A673 (cell line): ENCODE data around the gene ELMO3. TPM values are rescaled to one million over a fixed set of nuclear protein-coding genes. Genes with fewer than 3 reads are reported as not detected.

Experiments
- BruUV-seq: library from RNA; stranded (reverse); fragments of 400-500 nt; replicated peaks from 2 replicates; lab custom pipeline; 2021; lab: Mats Ljungman, UMichigan
- CTCF ChIA-PET: fragments of 300-600 bp; sonication (Branson Sonifier 250); formaldehyde crosslinking; loops from one replicate; lab custom pipeline; 2022; ENCODE audit warnings: antibody characterized with exemption; lab: Charles Lee
- POLR2A ChIA-PET: fragments of 300-600 bp; sonication (Branson Sonifier 250); formaldehyde crosslinking; loops from one replicate; lab custom pipeline; 2022; ENCODE audit warnings: antibody characterized with exemption; ENCODE audit not compliant: low non-redundant PET; lab: Charles Lee
- DNase-seq: peaks from one replicate; pipeline ENCODE4 v3.0.0-alpha.2; 2015; ENCODE audit warnings: low spot score
- H3K27ac ChIP-seq: fragments of 200-600 bp; sonication (generic); 2 replicates; pipeline ENCODE4 v1.5.1; 2016; ENCODE audit warnings: mixed run types, low read depth, mild to moderate bottlenecking, mixed read lengths, antibody characterized with exemption, low read length; ENCODE audit not compliant: poor library complexity, severe bottlenecking
- H3K27me3 ChIP-seq: fragments of 200-600 bp; sonication (generic); replicated peaks from 2 replicates; pipeline ENCODE4 v1.6.1; 2017; ENCODE audit warnings: mixed run types, low read depth, mild to moderate bottlenecking, mixed read lengths, antibody characterized with exemption, low read length; ENCODE audit not compliant: insufficient read depth, poor library complexity
- H3K36me3 ChIP-seq: fragments of 200-600 bp; sonication (generic); 2 replicates; pipeline ENCODE4 v1.6.1; 2016; ENCODE audit warnings: mixed run types, mild to moderate bottlenecking, mixed read lengths, antibody characterized with exemption, low read length; ENCODE audit not compliant: insufficient read depth, poor library complexity, severe bottlenecking
- H3K4me1 ChIP-seq: fragments of 200-600 bp; sonication (generic); 2 replicates; pipeline ENCODE4 v1.6.1; 2017; ENCODE audit warnings: mixed run types, mild to moderate bottlenecking, mixed read lengths, antibody characterized with exemption, low read length; ENCODE audit not compliant: insufficient read depth, poor library complexity, severe bottlenecking
- H3K4me3 ChIP-seq: fragments of 200-600 bp; sonication (generic); 2 replicates; pipeline ENCODE4 v1.5.1; 2016; ENCODE audit warnings: low read depth, mixed run types, mild to moderate bottlenecking, mixed read lengths, low read length; ENCODE audit not compliant: poor library complexity, severe bottlenecking
- H3K9me3 ChIP-seq: fragments of 200-600 bp; sonication (generic); 2 replicates; pipeline ENCODE4 v1.6.1; 2016; ENCODE audit warnings: mixed run types, low read depth, mild to moderate bottlenecking, mixed read lengths, antibody characterized with exemption, low read length; ENCODE audit not compliant: poor library complexity, severe bottlenecking
- EZH2 ChIP-seq: fragments of 200-600 bp; sonication (generic); IDR thresholded peaks from 2 replicates; pipeline ENCODE4 v1.6.1; 2017; ENCODE audit warnings: borderline replicate concordance, low read depth, mild to moderate bottlenecking, mixed read lengths, antibody characterized with exemption, low read length; ENCODE audit not compliant: poor library complexity, severe bottlenecking
- intact Hi-C: fragments of 100-400 bp; cut with micrococcal nuclease; formaldehyde crosslinking; loops from one replicate; pipeline ENCODE4 v1.10.0; 2022; ENCODE audit not compliant: unreplicated experiment
- total RNA-seq: library from RNA; stranded (reverse); gene quantifications from 2 replicates; pipeline ENCODE4 v1.2.3, GENCODE V29; 2021
- TF ChIP-seq, protein P1 (sequence below): fragments of 300-800, 200-600 bp; sonication (generic); conservative IDR thresholded peaks from 2 replicates; pipeline ENCODE4 v1.5.1; 2017; ENCODE audit warnings: low read depth, mild to moderate bottlenecking, antibody characterized with exemption, low read length, moderate library complexity, mixed read lengths

ELMO3 gene
- total RNA-seq, 1 experiment from 2014 or later: 4.7 TPM

DNA sequence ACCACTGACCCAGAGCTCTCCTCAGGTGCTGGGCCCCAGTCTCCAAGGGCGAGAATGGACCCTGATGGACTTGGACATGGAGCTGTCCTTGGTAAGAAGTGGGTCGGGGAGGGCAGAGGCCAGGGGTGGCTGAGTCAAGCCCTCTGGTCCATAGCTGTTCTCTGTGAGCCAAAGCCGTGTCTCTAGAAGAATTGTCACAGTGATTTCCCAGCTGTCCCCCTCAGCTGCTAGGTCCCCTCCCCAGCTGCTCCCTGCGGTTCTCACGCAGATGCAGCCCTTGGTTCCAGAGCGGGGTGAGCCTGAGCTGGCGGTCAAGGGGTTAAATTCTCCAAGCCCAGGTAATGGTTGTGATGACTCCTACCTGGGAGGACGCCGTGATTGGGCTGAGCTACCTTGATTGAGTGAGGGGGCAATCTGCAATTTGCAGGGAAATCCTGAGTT, 29.9 kb upstream of the ELMO3 start:
- ChIA-PET CTCF (interaction anchor here (1.9 kb wide), 1 partner anchor 14 kb away, joined by 10 read pairs; no protein-coding TSS in a partner anchor), POLR2A (no interaction called here)
- no peak for TF ChIP-seq EZH2
- TF ChIP-seq, protein P1, sequence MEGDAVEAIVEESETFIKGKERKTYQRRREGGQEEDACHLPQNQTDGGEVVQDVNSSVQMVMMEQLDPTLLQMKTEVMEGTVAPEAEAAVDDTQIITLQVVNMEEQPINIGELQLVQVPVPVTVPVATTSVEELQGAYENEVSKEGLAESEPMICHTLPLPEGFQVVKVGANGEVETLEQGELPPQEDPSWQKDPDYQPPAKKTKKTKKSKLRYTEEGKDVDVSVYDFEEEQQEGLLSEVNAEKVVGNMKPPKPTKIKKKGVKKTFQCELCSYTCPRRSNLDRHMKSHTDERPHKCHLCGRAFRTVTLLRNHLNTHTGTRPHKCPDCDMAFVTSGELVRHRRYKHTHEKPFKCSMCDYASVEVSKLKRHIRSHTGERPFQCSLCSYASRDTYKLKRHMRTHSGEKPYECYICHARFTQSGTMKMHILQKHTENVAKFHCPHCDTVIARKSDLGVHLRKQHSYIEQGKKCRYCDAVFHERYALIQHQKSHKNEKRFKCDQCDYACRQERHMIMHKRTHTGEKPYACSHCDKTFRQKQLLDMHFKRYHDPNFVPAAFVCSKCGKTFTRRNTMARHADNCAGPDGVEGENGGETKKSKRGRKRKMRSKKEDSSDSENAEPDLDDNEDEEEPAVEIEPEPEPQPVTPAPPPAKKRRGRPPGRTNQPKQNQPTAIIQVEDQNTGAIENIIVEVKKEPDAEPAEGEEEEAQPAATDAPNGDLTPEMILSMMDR: no peak
- intact Hi-C loops: no loop called here
- Histone ChIP-seq H3K9me3 (no peaks in the 10 kb centered on the region), H3K4me3 (no peak overlapping the region), H3K27me3 (no peaks in the 10 kb centered on the region), H3K27ac (no peak overlapping the region), H3K4me1 (peaks cover 14% of the 10 kb centered on the region), H3K36me3 (no peaks in the 10 kb centered on the region)
- no peak for DNase-seq
- no TSS peak for BruUV-seq

DNA sequence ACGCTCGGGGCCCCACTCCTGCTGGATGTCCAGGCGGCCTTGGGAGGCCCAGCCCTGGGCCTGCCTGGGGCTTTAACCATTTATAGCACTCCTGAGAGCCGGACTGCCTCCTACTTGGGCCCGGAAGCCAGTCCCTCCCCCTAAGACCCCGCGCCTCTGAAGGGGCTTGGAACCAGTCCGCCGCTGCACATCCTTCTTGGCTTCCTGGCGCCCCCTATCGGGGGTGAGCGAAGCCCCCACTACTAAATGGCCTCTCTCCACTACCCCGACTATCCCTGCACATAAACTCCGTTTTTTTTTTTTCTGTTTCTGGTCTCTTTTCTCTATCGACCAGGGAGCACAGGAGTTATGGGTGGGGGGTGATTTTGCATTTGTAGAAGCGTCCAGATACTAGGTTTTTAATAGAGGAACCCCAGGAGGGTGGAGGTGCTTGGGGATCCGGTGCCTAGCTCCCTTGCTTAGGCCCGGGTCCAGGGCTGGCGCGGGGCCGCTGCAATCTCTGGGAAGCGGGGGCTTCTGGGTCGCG, 29.2 kb upstream of the ELMO3 start:
- TF ChIP-seq, protein P1: peak; percentile 83
- no peak for TF ChIP-seq EZH2
- Histone ChIP-seq H3K9me3 (no peaks in the 10 kb centered on the region), H3K27ac (peak overlapping the region; percentile 69), H3K27me3 (no peaks in the 10 kb centered on the region), H3K36me3 (no peaks in the 10 kb centered on the region), H3K4me1 (peaks cover 19% of the 10 kb centered on the region), H3K4me3 (peak overlapping the region; percentile 52)
- ChIA-PET POLR2A (interaction anchor here (0.7 kb wide), 1 partner anchor 9 kb away, joined by 4 read pairs; no protein-coding TSS in a partner anchor), CTCF (interaction anchor here (0.7 to 1.9 kb wide), 4 partner anchors 11 to 753 kb away, joined by 3 to 10 read pairs (median 6); no protein-coding TSS in a partner anchor)
- peak; percentile 77 for DNase-seq
- intact Hi-C loops: no loop called here
- BruUV-seq: no TSS peak

DNA sequence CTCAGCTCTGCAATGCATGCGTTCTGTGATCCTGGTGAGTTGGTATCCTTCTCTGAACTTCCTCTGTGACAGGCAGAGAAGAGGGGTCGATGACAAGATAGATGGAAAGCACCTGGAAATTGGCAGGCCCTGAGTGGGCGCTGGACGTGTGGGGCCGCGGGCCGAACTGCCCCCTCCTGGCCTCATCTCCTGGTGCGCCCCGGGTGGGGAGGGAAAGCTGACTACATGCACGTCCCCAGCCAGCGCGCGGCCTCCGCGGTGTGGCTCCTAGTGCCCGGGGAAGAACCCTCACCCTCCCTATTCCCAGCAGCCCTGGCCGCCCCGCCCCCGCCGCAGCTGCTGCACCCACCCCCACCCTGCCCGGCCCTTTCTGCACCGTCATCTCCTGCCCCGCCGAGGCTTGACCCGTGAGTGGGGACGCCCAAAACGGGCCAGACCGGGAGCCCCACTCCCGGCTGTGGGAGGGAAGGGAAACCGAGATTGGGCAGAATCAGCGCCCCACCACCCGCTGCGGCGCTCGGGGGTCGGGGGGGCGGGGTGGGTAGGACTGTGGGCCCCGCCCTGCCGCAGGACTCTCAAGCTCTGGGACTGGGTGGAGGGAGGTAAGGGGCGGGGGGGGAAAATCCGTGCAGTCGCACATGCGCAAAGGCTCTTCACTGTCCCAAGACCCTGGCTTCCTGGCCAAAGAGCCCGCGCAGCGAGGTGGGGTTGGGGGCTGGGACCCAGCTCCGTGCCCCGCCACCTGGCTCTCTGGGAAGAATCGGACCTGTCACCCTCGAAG, 28.6 kb upstream of the ELMO3 start, which contains the start of gene NOL3:
NOL3 (plus strand) TSS at position 371 of the 781 bp plus-strand sequence.
- no peaks in the 10 kb centered on the region for H3K36me3 ChIP-seq
- peak within 1 kb of the TSS; percentile 52 for H3K4me3 ChIP-seq
- CTCF ChIA-PET: interaction anchor here (0.6 to 1.9 kb wide), 6 partner anchors 11 to 754 kb away, joined by 3 to 10 read pairs (median 4); no protein-coding TSS in a partner anchor
- TF ChIP-seq EZH2: no peak
- TF ChIP-seq, protein P1: no peak
- peak within 1 kb of the TSS; percentile 69 for H3K27ac ChIP-seq
- intact Hi-C loops: no loop called here
- no peaks in the 10 kb centered on the region for H3K9me3 ChIP-seq
- H3K27me3 ChIP-seq: no peaks in the 10 kb centered on the region
- POLR2A ChIA-PET: interaction anchor here (0.6 to 0.7 kb wide), 2 partner anchors 10 to 250 kb away, joined by 3 to 4 read pairs; no protein-coding TSS in a partner anchor
- no TSS peak for BruUV-seq
- H3K4me1 ChIP-seq: peaks cover 25% of the 10 kb centered on the region
- DNase-seq: peak; percentile 86
